Type B pancreatic cell (in vitro differentiated cells): Measurements from ENCODE around the gene MOCOS. TPM values are rescaled to one million over a fixed set of nuclear protein-coding genes. Genes with fewer than 3 reads are reported as not detected.

Experiments
- DNase-seq: peaks from one replicate; pipeline ENCODE4 v3.0.0; 2021; ENCODE audit warnings: mixed read lengths; ENCODE audit not compliant: unreplicated experiment; ENCODE audit errors: extremely low spot score
- H3K27ac Mint-ChIP-seq: 2 replicates; pipeline ENCODE4 v1.8.0; 2021; ENCODE audit warnings: mild to moderate bottlenecking, mixed read lengths
- H3K27me3 Mint-ChIP-seq: 2 replicates; pipeline ENCODE4 v1.8.0; 2021; ENCODE audit warnings: mixed read lengths
- H3K36me3 Mint-ChIP-seq: 2 replicates; pipeline ENCODE4 v1.8.0; 2021; ENCODE audit warnings: mixed read lengths
- H3K4me1 Mint-ChIP-seq: one replicate; pipeline ENCODE4 v1.8.0; 2021; ENCODE audit warnings: mixed read lengths; ENCODE audit not compliant: unreplicated experiment
- H3K4me3 Mint-ChIP-seq: 2 replicates; pipeline ENCODE4 v1.8.0; 2021; ENCODE audit warnings: mild to moderate bottlenecking, mixed read lengths
- H3K9me3 Mint-ChIP-seq: 2 replicates; pipeline ENCODE4 v1.8.0; 2021; ENCODE audit warnings: mixed read lengths
- total RNA-seq: library from RNA; stranded (reverse); gene quantifications from 2 replicates; pipeline ENCODE4 v1.2.1, GENCODE V29; 2021; ENCODE audit warnings: low replicate concordance
- TF ChIP-seq, protein P1 (sequence below): fragments of 200-600 bp; sonication (generic); conservative IDR thresholded peaks from 2 replicates; pipeline ENCODE4 v1.5.0; 2021; ENCODE audit warnings: antibody characterized with exemption, mild to moderate bottlenecking

Gene MOCOS
- total RNA-seq, 1 donor from 2014 or later = 2.4 TPM

- Mint-ChIP-seq H3K36me3 (no peaks in the 10 kb centered on the region), H3K27ac (no peak overlapping the region), H3K4me1 (peaks cover 11% of the 10 kb centered on the region), H3K27me3 (no peaks in the 10 kb centered on the region), H3K9me3 (no peaks in the 10 kb centered on the region), H3K4me3 (no peak overlapping the region)
- TF ChIP-seq, protein P1, sequence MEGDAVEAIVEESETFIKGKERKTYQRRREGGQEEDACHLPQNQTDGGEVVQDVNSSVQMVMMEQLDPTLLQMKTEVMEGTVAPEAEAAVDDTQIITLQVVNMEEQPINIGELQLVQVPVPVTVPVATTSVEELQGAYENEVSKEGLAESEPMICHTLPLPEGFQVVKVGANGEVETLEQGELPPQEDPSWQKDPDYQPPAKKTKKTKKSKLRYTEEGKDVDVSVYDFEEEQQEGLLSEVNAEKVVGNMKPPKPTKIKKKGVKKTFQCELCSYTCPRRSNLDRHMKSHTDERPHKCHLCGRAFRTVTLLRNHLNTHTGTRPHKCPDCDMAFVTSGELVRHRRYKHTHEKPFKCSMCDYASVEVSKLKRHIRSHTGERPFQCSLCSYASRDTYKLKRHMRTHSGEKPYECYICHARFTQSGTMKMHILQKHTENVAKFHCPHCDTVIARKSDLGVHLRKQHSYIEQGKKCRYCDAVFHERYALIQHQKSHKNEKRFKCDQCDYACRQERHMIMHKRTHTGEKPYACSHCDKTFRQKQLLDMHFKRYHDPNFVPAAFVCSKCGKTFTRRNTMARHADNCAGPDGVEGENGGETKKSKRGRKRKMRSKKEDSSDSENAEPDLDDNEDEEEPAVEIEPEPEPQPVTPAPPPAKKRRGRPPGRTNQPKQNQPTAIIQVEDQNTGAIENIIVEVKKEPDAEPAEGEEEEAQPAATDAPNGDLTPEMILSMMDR = no peak
- no peak for DNase-seq
Measured at GRCh38 chr18:36264283-36264682, 77.0 kb downstream of the MOCOS start.

DNA sequence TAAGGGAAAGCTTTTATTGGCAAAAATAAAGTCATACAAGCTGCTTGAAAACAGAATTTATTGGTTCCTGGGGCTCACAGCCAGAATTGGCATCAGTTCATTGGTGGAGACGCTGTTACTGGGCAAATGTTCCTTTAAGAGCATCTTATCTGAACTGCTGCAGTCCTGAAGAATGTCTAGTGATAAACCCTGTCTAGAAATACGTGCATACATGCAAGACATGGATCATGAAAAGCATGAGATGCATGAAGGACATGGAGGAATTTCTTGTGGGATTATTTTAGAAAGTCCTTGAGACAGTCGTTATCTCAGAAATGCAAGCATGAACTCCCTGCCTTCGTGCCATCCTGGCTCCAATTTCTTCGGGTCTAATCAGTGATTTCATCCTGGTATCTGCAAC, 77.7 kb downstream of the MOCOS start:
- H3K36me3 Mint-ChIP-seq = no peaks in the 10 kb centered on the region
- H3K9me3 Mint-ChIP-seq = no peaks in the 10 kb centered on the region
- no peak overlapping the region for H3K27ac Mint-ChIP-seq
- peaks cover 11% of the 10 kb centered on the region for H3K4me1 Mint-ChIP-seq
- no peak overlapping the region for H3K4me3 Mint-ChIP-seq
- TF ChIP-seq, protein P1 = no peak
- DNase-seq = no peak
- no peaks in the 10 kb centered on the region for H3K27me3 Mint-ChIP-seq

GRCh38 chr18:36269157-36269556, 81.9 kb downstream of the MOCOS start:
- Mint-ChIP-seq H3K27ac (no peak overlapping the region), H3K27me3 (no peaks in the 10 kb centered on the region), H3K4me1 (peaks cover 11% of the 10 kb centered on the region), H3K9me3 (no peaks in the 10 kb centered on the region), H3K4me3 (no peak overlapping the region), H3K36me3 (no peaks in the 10 kb centered on the region)
- DNase-seq = no peak
- TF ChIP-seq, protein P1 = no peak

DNA sequence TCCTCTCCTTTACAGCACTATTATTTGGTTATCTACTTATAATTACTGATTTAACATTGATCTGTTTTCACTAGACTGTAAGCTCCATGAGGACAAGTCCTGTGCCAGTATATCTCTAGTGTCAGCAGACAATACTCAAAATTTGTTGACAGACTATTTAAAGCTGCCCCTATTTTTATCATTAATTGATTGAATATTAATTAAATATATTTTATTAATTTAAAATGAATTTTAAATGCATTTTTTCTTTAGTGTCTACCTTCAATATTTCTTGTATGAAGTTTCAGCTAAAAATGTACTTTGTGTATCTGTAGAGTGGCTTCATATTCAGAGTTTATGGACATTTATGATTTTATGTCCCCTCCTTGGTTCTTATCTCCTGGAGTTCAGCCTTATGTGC, 83.9 kb downstream of the MOCOS start:
- Mint-ChIP-seq H3K27me3 (no peaks in the 10 kb centered on the region), H3K36me3 (no peaks in the 10 kb centered on the region), H3K4me3 (no peak overlapping the region), H3K4me1 (peaks cover 7% of the 10 kb centered on the region), H3K27ac (no peak overlapping the region), H3K9me3 (no peaks in the 10 kb centered on the region)
- TF ChIP-seq, protein P1 = no peak
- no peak for DNase-seq

DNA sequence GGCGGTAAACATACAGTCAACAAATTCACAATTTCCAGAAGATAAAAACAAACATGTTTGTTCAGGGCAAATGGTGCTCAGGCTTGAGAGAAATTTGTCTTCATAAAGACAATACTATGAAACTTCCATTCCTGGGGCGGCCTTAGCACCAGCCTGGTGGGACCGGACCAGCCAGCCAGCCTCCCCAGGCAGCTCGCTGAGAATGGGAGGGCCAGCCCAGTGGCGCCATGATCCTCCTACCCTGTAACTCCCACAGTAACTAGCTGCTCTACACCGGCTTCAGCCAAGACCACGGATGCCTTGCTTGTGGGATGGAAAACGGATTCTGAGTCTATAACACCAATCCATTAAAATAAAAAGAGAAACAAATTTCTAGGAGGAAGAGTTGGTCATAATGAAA, 86.0 kb downstream of the MOCOS start:
- H3K27me3 Mint-ChIP-seq = peaks cover 11% of the 10 kb centered on the region
- TF ChIP-seq, protein P1 = no peak
- no peak overlapping the region for H3K4me3 Mint-ChIP-seq
- no peaks in the 10 kb centered on the region for H3K36me3 Mint-ChIP-seq
- H3K9me3 Mint-ChIP-seq = no peaks in the 10 kb centered on the region
- DNase-seq = no peak
- H3K27ac Mint-ChIP-seq = no peak overlapping the region
- no peaks in the 10 kb centered on the region for H3K4me1 Mint-ChIP-seq
